MCF 10A (cell line): ENCODE results near the gene ARHGAP12. TPM values are rescaled to one million over a fixed set of nuclear protein-coding genes. Genes with fewer than 3 reads are reported as not detected.

Experiments used
- BruUV-seq: library from RNA; stranded (reverse); fragments of 400-500 nt; replicated peaks from 2 replicates; lab custom pipeline; 2021; lab: Mats Ljungman, UMichigan
- CTCF ChIA-PET: fragments of 300-600 bp; sonication (Branson Sonifier 250); formaldehyde crosslinking; extraction: SDS; loops from one replicate; lab custom pipeline; 2021; ENCODE audit warnings: antibody characterized with exemption, inconsistent platforms; lab: Yijun Ruan, JAX
- POLR2A ChIA-PET: fragments of 300-600, 350-650 bp; sonication (Branson Sonifier 250); formaldehyde crosslinking; extraction: SDS; loops from one replicate; lab custom pipeline; 2020; ENCODE audit warnings: antibody characterized with exemption, inconsistent platforms; lab: Yijun Ruan, JAX
- DNase-seq: peaks from one replicate; pipeline ENCODE4 v3.0.0-alpha.2; 2018; ENCODE audit not compliant: unreplicated experiment
- H3K27ac Mint-ChIP-seq: one replicate; pipeline ENCODE4 v1.8.0; 2022; ENCODE audit warnings: mild to moderate bottlenecking, low read depth, mixed read lengths; ENCODE audit not compliant: unreplicated experiment
- H3K27me3 Mint-ChIP-seq: one replicate; pipeline ENCODE4 v1.8.0; 2022; ENCODE audit warnings: mixed read lengths; ENCODE audit not compliant: insufficient read depth, unreplicated experiment
- H3K36me3 Mint-ChIP-seq: one replicate; pipeline ENCODE4 v1.8.0; 2022; ENCODE audit warnings: mild to moderate bottlenecking, moderate library complexity, mixed read lengths; ENCODE audit not compliant: insufficient read depth, unreplicated experiment
- H3K4me1 Mint-ChIP-seq: one replicate; pipeline ENCODE4 v1.8.0; 2022; ENCODE audit warnings: mixed read lengths; ENCODE audit not compliant: insufficient read depth, unreplicated experiment
- H3K4me3 Mint-ChIP-seq: one replicate; pipeline ENCODE4 v1.8.0; 2022; ENCODE audit warnings: mild to moderate bottlenecking, moderate library complexity, mixed read lengths; ENCODE audit not compliant: unreplicated experiment
- H3K9me3 Mint-ChIP-seq: one replicate; pipeline ENCODE4 v1.8.0; 2022; ENCODE audit warnings: mixed read lengths; ENCODE audit not compliant: unreplicated experiment
- intact Hi-C: fragments of 100-400 bp; cut with micrococcal nuclease; formaldehyde crosslinking; loops from 2 replicates; pipeline ENCODE4 v1.14.1; 2022
- total RNA-seq: library from RNA; stranded (reverse); gene quantifications from 2 replicates; pipeline ENCODE4 v1.2.3, GENCODE V29; 2022
- TF ChIP-seq, protein P1 (sequence below): fragments of 200-600 bp; IDR thresholded peaks from one replicate; pipeline ENCODE4 v1.8.0; 2022; ENCODE audit warnings: antibody characterized with exemption, mild to moderate bottlenecking; ENCODE audit not compliant: unreplicated experiment

ARHGAP12 gene
- total RNA-seq, 1 experiment from 2014 or later = 26.0 TPM

DNA sequence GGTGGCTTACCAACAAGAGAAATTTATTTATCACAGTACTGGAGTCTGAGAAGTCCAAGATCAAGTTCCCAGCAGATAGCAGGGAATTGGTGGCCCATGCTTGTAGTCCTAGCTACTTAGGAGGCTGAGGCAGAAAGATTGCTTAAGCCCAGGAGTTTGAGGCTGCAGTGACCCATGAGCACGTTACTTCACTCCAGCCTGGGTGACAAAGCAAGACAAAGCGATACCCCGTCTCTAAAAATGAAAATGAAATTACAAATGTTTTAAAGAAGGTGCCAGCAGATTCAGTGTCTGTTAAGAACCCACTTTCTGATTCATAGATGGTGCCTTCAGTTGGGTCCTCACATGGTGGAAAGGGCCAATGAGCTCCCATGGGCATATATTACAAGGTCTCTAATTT lies 20.6 kb upstream of the ARHGAP12 start:
- TF ChIP-seq, protein P1, sequence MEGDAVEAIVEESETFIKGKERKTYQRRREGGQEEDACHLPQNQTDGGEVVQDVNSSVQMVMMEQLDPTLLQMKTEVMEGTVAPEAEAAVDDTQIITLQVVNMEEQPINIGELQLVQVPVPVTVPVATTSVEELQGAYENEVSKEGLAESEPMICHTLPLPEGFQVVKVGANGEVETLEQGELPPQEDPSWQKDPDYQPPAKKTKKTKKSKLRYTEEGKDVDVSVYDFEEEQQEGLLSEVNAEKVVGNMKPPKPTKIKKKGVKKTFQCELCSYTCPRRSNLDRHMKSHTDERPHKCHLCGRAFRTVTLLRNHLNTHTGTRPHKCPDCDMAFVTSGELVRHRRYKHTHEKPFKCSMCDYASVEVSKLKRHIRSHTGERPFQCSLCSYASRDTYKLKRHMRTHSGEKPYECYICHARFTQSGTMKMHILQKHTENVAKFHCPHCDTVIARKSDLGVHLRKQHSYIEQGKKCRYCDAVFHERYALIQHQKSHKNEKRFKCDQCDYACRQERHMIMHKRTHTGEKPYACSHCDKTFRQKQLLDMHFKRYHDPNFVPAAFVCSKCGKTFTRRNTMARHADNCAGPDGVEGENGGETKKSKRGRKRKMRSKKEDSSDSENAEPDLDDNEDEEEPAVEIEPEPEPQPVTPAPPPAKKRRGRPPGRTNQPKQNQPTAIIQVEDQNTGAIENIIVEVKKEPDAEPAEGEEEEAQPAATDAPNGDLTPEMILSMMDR = no peak
- CTCF ChIA-PET = interaction anchor here (0.6 to 5.3 kb wide), 4 partner anchors 26 to 94 kb away, joined by 3 to 77 read pairs (median 3); no protein-coding TSS in a partner anchor
- Mint-ChIP-seq H3K36me3 (no peaks in the 10 kb centered on the region), H3K9me3 (peaks cover 5% of the 10 kb centered on the region), H3K27me3 (no peaks in the 10 kb centered on the region), H3K4me1 (peaks cover 20% of the 10 kb centered on the region), H3K4me3 (no peak overlapping the region), H3K27ac (no peak overlapping the region)
- no TSS peak for BruUV-seq
- no peak for DNase-seq
- intact Hi-C loops = loop anchor here (5.0 kb wide), 1 partner anchor 1222 kb away; no protein-coding TSS in a partner anchor
- POLR2A ChIA-PET = interaction anchor here (1.4 to 6.1 kb wide), 3 partner anchors 13 to 87 kb away, joined by 4 to 69 read pairs (median 17); partner anchors contain the start of gene ARHGAP12

GRCh38 chr10:31948021-31948420 lies 19.4 kb upstream of the ARHGAP12 start:
- Mint-ChIP-seq H3K36me3 (no peaks in the 10 kb centered on the region), H3K4me1 (peaks cover 20% of the 10 kb centered on the region), H3K27me3 (no peaks in the 10 kb centered on the region), H3K4me3 (peak overlapping the region; percentile 15), H3K9me3 (no peaks in the 10 kb centered on the region), H3K27ac (peak overlapping the region; percentile 81)
- intact Hi-C loops = loop anchor here (5.0 kb wide), 1 partner anchor 1221 kb away; no protein-coding TSS in a partner anchor
- no TSS peak for BruUV-seq
- TF ChIP-seq, protein P1 = no peak
- CTCF ChIA-PET = interaction anchor here (0.5 to 5.3 kb wide), 7 partner anchors 25 to 1196 kb away, joined by 3 to 77 read pairs (median 3); no protein-coding TSS in a partner anchor
- DNase-seq = no peak
- POLR2A ChIA-PET = interaction anchor here (1.1 to 6.1 kb wide), 7 partner anchors 11 to 111 kb away, joined by 3 to 69 read pairs (median 4); partner anchors contain the start of gene ARHGAP12

GRCh38 chr10:31947144-31947926 lies 18.7 kb upstream of the ARHGAP12 start:
- peak overlapping the region; percentile 15 for H3K4me3 Mint-ChIP-seq

More at GRCh38 chr10:31947144-31947926, 18.7 kb upstream of the ARHGAP12 start:
- intact Hi-C loops = loop anchor here (1.0 to 5.0 kb wide), 3 partner anchors 85 to 1220 kb away; no protein-coding TSS in a partner anchor
- ChIA-PET POLR2A (interaction anchor here (0.7 to 6.1 kb wide), 8 partner anchors 11 to 110 kb away, joined by 3 to 69 read pairs (median 4); partner anchors contain the start of gene ARHGAP12), CTCF (interaction anchor here (0.5 to 5.3 kb wide), 10 partner anchors 11 to 1195 kb away, joined by 3 to 77 read pairs (median 3); no protein-coding TSS in a partner anchor)
- peaks cover 19% of the 10 kb centered on the region for H3K4me1 Mint-ChIP-seq
- no peaks in the 10 kb centered on the region for H3K9me3 Mint-ChIP-seq
- no TSS peak for BruUV-seq
- DNase-seq = peak; percentile 91
- H3K36me3 Mint-ChIP-seq = no peaks in the 10 kb centered on the region
- TF ChIP-seq, protein P1 = peak; percentile 59
- H3K27ac Mint-ChIP-seq = peak overlapping the region; percentile 81
- H3K27me3 Mint-ChIP-seq = no peaks in the 10 kb centered on the region
